Bronchus fibroblast of lung (primary cell): Measurements from ENCODE around the gene GRAMD1C. TPM values are rescaled to one million over a fixed set of nuclear protein-coding genes. Genes with fewer than 3 reads are reported as not detected.

Source experiments
- total RNA-seq: library from RNA; depleted of rRNA; stranded (reverse); fragments of >200 nt; gene quantifications from 2 replicates; pipeline ENCODE4 v1.2.3, GENCODE V29; 2015

Gene GRAMD1C
- total RNA-seq: 4.6 and 5.0 TPM in 2 replicates

DNA sequence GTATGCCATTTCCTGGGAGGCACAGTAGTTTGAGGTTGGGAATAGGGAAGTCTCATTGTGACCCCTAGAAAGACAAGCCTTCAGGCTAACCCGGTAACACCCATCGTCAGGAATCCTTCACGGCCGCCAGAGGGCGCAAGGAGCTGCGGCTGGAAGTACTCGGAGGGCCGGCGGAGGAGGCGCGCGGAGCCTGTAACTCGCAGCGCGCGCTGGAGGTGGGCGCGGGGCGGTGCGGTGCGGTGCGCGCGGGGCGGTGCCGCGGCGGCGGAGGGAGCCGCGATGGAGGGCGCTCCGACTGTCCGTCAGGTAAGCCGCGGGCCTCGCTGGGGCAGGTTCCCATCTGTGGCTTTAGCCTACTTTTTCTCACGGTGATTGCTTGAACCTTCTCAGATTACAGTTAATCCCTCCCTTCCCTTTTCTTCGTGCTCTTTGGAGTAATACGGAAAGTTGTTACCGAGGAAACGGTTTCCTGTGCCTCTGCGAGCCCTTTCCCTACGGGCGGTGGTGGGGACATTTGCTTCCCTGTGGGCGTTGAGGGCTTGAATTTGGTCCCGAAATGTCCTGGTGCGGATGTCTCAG is at the start of gene GRAMD1C:
TSS of gene GRAMD1C (plus strand) at position 158 of the 579 bp plus-strand sequence. CDS start at position 280, 122 bp downstream.

DNA sequence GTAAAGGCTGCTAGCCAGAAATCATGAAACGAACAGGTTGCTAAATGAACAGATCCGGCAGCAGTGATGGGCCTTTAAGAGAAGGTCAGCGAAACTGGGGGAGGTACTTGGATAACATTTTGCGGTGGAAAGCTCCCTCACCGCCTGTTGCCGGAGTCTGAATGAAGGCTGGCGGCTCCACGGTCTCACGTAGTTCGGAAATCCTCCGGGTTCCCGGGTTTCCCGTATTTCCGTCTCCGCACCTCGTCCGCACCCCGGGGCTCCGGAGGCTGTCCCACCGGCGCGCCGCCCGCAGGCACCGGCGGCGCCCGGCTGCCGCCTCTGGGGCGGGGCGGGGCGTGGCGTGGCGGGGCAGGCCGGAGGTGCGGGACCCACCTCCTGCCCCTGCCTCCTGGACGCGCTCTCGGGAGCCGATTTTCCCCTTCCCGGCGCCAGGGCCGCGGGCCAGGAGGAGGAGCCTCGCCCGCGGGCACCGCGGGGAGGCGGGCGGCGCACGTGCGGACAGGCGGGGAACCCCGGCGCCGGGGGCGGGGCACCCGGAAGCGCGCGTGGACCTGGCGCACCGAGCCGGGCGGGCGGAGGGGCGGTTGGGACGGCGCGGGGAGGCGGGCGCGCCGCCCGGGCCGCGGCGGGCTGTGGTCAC is 108.9 kb downstream of the GRAMD1C start, which contains the start of gene ZDHHC23:
TSS of gene ZDHHC23 (plus strand) at position 642 of the 643 bp plus-strand sequence. CDS start 790 bp downstream, outside the sequence.

Other genes with a start within 250 kb of the GRAMD1C start
- 4.3 and 5.0 TPM in 2 replicates for gene USF3, start 142.1 kb upstream of the GRAMD1C start, total RNA-seq
- 152 and 153 TPM in 2 replicates for gene NAA50, start 92.5 kb upstream of the GRAMD1C start, total RNA-seq
- gene ATP6V1A, start 91.8 kb upstream of the GRAMD1C start, total RNA-seq: 28.4 and 35.8 TPM in 2 replicates
- 0.17 and 0.30 TPM in 2 replicates for gene ZDHHC23, start 109.2 kb downstream of the GRAMD1C start, total RNA-seq
- 0.59 and 1.0 TPM in 2 replicates for gene CCDC191, start 217.7 kb downstream of the GRAMD1C start, total RNA-seq
- gene QTRT2, start 217.9 kb downstream of the GRAMD1C start, total RNA-seq: 11.4 and 11.7 TPM in 2 replicates